WI38 (cell line): Measurements from ENCODE around the gene CDKAL1.

Experiments used
- H3K4me3 ChIP-seq: 2 replicates; pipeline ENCODE4 v1.5.1; 2011; ENCODE audit warnings: low read depth, mild to moderate bottlenecking, control low read depth, low read length
- TF ChIP-seq, protein P1 (sequence below): IDR thresholded peaks from 2 replicates; pipeline ENCODE4 v1.5.1; 2012; ENCODE audit warnings: low read depth, mild to moderate bottlenecking, control low read depth, low read length

CDKAL1 gene

DNA sequence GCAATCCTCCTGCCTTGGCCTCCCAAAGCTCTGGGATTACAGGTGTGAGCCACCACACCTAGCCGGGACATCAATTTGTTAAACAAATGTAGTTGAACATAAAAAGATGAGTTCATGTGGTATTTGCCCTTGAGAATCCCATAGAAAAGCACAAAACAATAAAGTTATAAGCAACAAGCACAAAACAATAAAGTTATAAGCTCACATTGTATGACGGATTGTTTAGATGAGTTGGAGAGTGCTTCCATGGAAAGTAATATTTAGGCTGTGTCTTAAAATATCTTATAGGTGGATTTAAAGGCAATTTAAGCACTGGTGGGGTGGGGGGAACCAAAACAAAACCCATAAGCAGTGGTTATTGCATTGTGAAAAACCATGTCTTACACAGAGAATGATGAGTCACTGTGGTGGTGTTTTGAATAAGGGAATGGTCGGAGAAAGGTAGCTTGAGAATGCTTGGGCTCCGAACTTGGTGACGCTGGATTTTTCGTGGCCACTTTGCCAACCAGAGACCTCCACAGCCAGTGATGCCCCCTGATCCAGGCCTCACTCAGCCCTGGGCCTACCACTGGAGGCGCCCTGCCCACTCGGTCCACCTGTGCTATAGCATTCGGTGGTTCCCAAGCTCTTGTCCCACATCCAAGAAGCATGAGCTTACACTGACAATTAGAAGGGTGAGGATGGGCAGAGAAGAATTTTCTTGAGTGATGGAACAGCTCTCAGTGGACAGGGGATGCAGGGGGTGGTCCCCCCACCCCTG, 256.0 kb downstream of the CDKAL1 start:
- no peak overlapping the region for H3K4me3 ChIP-seq
- TF ChIP-seq, protein P1, sequence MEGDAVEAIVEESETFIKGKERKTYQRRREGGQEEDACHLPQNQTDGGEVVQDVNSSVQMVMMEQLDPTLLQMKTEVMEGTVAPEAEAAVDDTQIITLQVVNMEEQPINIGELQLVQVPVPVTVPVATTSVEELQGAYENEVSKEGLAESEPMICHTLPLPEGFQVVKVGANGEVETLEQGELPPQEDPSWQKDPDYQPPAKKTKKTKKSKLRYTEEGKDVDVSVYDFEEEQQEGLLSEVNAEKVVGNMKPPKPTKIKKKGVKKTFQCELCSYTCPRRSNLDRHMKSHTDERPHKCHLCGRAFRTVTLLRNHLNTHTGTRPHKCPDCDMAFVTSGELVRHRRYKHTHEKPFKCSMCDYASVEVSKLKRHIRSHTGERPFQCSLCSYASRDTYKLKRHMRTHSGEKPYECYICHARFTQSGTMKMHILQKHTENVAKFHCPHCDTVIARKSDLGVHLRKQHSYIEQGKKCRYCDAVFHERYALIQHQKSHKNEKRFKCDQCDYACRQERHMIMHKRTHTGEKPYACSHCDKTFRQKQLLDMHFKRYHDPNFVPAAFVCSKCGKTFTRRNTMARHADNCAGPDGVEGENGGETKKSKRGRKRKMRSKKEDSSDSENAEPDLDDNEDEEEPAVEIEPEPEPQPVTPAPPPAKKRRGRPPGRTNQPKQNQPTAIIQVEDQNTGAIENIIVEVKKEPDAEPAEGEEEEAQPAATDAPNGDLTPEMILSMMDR: no peak

DNA sequence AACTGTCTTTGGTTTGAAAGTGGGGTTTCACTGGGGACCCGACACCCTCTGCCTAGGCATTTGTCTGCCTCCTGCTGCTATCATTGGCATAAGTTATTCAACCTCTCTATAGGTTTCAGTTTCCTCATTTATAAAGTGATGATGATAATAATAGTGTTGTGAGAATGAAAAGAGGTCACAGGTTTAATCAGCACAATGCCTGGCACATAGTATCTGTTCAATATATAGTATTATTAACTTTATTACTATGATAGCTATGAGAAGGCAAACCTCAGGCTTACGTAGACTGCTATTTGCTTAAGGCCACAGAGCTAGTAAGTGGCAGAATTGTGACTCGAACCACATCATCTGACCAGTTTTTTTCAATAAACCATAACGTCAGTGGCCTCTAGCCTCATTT, 256.8 kb downstream of the CDKAL1 start:
- TF ChIP-seq, protein P1: no peak

DNA sequence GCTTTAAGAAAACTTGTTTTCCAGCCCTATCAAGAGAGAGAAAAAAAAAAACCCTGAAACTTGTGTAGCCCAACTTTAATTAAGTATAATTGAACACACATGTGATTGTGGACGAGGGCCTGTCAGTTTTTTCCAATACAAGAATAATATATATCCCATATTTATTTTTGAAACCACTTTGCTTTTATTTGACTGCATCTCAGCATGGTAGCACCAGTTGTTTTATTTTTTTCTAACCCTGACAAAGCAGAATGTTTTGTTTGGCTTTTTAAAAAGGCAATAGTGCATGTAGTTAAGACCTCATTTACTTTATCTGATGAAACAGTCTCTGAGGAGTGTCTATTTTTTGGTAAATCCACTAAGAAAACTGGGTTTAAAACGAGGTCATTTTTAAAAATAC, 257.7 kb downstream of the CDKAL1 start:
- TF ChIP-seq, protein P1: no peak
- no peak overlapping the region for H3K4me3 ChIP-seq

More for the DNA sequence above, 256.8 kb downstream of the CDKAL1 start:
- no peak overlapping the region for H3K4me3 ChIP-seq

DNA sequence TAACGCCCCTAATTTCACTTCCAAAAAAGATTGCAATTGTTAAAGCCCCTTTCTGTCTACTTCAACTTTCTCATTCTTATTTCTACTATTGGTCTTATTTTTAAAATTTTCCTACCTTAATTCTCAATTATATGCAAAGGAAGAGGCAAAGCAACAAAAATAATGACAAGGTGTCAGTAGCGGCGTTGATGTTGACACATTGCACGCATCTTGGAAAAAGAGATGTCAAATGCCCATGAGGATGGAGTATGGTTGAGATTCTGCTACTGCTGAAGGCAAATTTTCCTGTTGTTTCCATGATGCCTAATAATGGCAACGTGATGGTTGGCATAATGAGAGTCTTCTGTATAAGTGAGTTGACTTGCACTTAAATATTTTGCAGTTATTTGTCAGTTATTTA, 258.9 kb downstream of the CDKAL1 start:
- H3K4me3 ChIP-seq: no peak overlapping the region
- TF ChIP-seq, protein P1: no peak

DNA sequence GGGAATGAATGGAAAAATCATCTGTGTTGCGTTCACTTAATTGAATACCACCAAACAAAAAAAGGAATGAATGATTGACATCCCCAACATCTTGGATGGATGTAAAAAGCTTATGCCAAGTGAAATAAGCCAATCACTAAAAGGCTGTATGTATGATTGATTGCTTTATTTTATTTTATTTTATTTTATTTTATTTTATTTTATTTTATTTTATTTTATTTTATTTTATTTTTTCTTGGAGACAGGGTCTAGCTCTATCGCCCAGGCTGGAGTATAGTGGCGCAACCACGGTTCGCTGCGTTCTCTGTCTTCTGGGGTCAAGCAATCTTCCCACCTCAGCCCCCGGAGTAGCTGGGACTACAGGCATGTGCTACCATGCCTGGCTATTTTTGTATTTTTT, 263.3 kb downstream of the CDKAL1 start:
- H3K4me3 ChIP-seq: no peak overlapping the region
- TF ChIP-seq, protein P1: no peak

DNA sequence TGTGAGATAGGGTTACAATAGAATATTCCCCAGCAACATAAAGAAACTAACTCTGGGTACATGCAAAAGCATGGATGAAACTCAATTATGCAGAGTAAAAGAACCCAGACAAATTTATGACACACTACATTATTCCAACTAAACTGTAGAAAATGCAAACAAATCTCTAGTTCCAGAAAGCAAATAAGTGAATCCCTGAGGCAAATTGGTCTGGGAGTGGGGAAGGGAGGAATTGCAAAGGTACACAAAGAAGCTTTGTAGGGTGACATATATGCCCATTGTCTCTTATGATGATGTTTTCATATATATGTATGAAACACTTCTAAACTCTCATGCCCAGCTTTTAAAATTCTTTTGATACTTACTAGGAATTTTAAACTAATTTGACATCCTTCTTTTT, 266.0 kb downstream of the CDKAL1 start:
- TF ChIP-seq, protein P1: no peak
- no peak overlapping the region for H3K4me3 ChIP-seq

DNA sequence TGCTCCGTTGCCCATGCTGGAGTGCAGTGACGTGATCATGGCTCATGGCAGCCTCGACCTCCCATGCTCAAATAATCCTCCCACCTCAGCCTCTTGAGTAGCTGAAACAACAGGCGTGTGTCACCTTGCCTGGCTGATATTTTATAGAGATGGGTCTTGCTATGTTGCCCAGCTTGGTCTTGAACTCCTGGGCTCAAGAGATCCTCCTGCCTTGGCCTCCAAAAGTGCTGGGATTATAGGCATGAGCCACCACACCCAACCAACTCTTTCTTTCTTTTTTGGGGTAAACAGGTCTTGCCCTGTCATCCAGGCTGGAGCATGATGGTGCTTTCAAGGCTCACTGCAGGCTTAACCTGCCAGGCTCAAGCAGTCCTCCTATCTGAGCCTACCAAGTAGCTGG, 266.4 kb downstream of the CDKAL1 start:
- no peak overlapping the region for H3K4me3 ChIP-seq

More for the DNA sequence above, 266.4 kb downstream of the CDKAL1 start:
- TF ChIP-seq, protein P1: no peak
